GM10266 (cell line): ENCODE results near the gene SERPINA3.
"Not testable (repeated sequence)": the region's sequence is repeated elsewhere in the genome, so short reads cannot be mapped to it uniquely, and the experiment has no call there.

Source experiments
- DNase-seq: peaks from one replicate; pipeline ENCODE4 v3.0.0; 2012; ENCODE audit errors: extremely low spot score
- CTCF ChIP-seq: IDR thresholded peaks from 2 replicates; pipeline ENCODE4 v1.5.1; 2012; ENCODE audit warnings: mild to moderate bottlenecking, low read depth; ENCODE audit not compliant: control insufficient read depth, insufficient read depth; ENCODE audit errors: missing control alignments

The SERPINA3 gene

GRCh38 chr14:94570440-94570839, 41.8 kb upstream of the SERPINA3 start:
- no peak for DNase-seq
- TF ChIP-seq CTCF: no peak

- TF ChIP-seq CTCF: no peak
- DNase-seq: no peak
Observed at GRCh38 chr14:94571395-94571794, 40.8 kb upstream of the SERPINA3 start.

- no peak for TF ChIP-seq CTCF
- DNase-seq: no peak
Observed at GRCh38 chr14:94571950-94572349, 40.2 kb upstream of the SERPINA3 start.

- no peak for TF ChIP-seq CTCF
- DNase-seq: no peak
Observed at GRCh38 chr14:94572637-94573303, 39.4 kb upstream of the SERPINA3 start.

GRCh38 chr14:94573475-94574277, 38.5 kb upstream of the SERPINA3 start:
- TF ChIP-seq CTCF: no peak
- no peak for DNase-seq

- no peak for TF ChIP-seq CTCF
- DNase-seq: no peak
Observed at GRCh38 chr14:94574336-94574735, 37.9 kb upstream of the SERPINA3 start.

GRCh38 chr14:94575730-94576585, 36.2 kb upstream of the SERPINA3 start:
- TF ChIP-seq CTCF: no peak
- no peak for DNase-seq

- not testable (repeated sequence) for DNase-seq
Observed at GRCh38 chr14:94577472-94577871, 34.7 kb upstream of the SERPINA3 start.
